Panc1 (cell line): Measurements from ENCODE around the gene AK2. TPM values are rescaled to one million over a fixed set of nuclear protein-coding genes. Genes with fewer than 3 reads are reported as not detected.
A peak's percentile ranks its signal among the peaks of the same experiment; 100 is the strongest.

Source experiments
- ATAC-seq: fragments of 200-7000 bp; cut with Tn5 transposase; 2 replicates; pipeline ENCODE4 v1.9.1; 2020; ENCODE audit warnings: mild to moderate bottlenecking, moderate library complexity
- BruUV-seq: library from RNA; stranded (reverse); fragments of 400-500 nt; replicated peaks from 2 replicates; lab custom pipeline; 2021; lab: Mats Ljungman, UMichigan
- CTCF ChIA-PET: fragments of 300-600 bp; sonication (Branson Sonifier 250); formaldehyde crosslinking; loops from one replicate; lab custom pipeline; 2022; ENCODE audit warnings: antibody characterized with exemption; lab: Charles Lee
- POLR2A ChIA-PET: fragments of 300-600 bp; sonication (Branson Sonifier 250); formaldehyde crosslinking; loops from one replicate; lab custom pipeline; 2022; ENCODE audit warnings: antibody characterized with exemption; lab: Charles Lee
- DNase-seq: peaks from one replicate; pipeline ENCODE4 v3.0.0-alpha.2; 2010; ENCODE audit warnings: low read depth, low spot score
- H3K27ac ChIP-seq: 2 replicates; pipeline ENCODE4 v1.5.1; 2011; ENCODE audit warnings: mild to moderate bottlenecking, low read length, inconsistent platforms
- H3K27me3 ChIP-seq: fragments of 200-500 bp; sonication (Bioruptor generic); 2 replicates; pipeline ENCODE4 v1.6.0; 2014; ENCODE audit warnings: low read length, inconsistent platforms; ENCODE audit not compliant: control insufficient read depth, insufficient read depth
- H3K36me3 ChIP-seq: fragments of 200-500 bp; sonication (Bioruptor generic); 2 replicates; pipeline ENCODE4 v1.5.1; 2014; ENCODE audit warnings: inconsistent platforms, mild to moderate bottlenecking, low read length, moderate library complexity; ENCODE audit not compliant: control insufficient read depth, insufficient read depth
- H3K4me1 ChIP-seq: 2 replicates; pipeline ENCODE4 v1.5.1; 2011; ENCODE audit warnings: inconsistent platforms, mild to moderate bottlenecking, low read length, moderate library complexity; ENCODE audit not compliant: control insufficient read depth, insufficient read depth
- H3K4me3 ChIP-seq, 2 experiments: 2 replicates each; pipeline ENCODE4 v1.5.1; 2011 to 2012; ENCODE audit warnings: low read depth in 2 of 2, low read length in 2 of 2, mild to moderate bottlenecking in 2 of 2, inconsistent platforms in 1 of 2, moderate library complexity in 1 of 2
- H3K9me3 ChIP-seq: fragments of 200-500 bp; sonication (Bioruptor generic); 2 replicates; pipeline ENCODE4 v1.5.1; 2014; ENCODE audit warnings: low read depth, mild to moderate bottlenecking, inconsistent platforms, low read length, moderate library complexity; ENCODE audit not compliant: control insufficient read depth, insufficient read depth
- POLR2AphosphoS5 ChIP-seq: IDR thresholded peaks from 2 replicates; pipeline ENCODE4 v1.6.1; 2012; ENCODE audit warnings: mild to moderate bottlenecking, low read depth, low read length, moderate library complexity
- SIN3A ChIP-seq: IDR thresholded peaks from 2 replicates; pipeline ENCODE4 v1.6.1; 2012; ENCODE audit warnings: low read depth, mild to moderate bottlenecking, low read length, moderate library complexity, borderline replicate concordance; ENCODE audit not compliant: insufficient read depth
- TCF7L2 ChIP-seq: IDR thresholded peaks from 2 replicates; pipeline ENCODE4 v1.6.1; 2011; ENCODE audit warnings: mild to moderate bottlenecking, low read depth, low read length, inconsistent platforms
- in situ Hi-C: cut with HindIII; loops from 2 replicates; pipeline ENCODE4 v1.10.0; 2016; ENCODE audit warnings: low sequenced_read_pairs, low pct_unique_long_range_greater_than_20kb
- intact Hi-C: fragments of 100-400 bp; cut with micrococcal nuclease; formaldehyde crosslinking; loops from one replicate; pipeline ENCODE4 v1.10.0; 2022; ENCODE audit not compliant: unreplicated experiment
- total RNA-seq: library from RNA; stranded (reverse); gene quantifications from one replicate; pipeline ENCODE4 v1.2.1, GENCODE V29; 2021; ENCODE audit not compliant: unreplicated experiment
- TF ChIP-seq, protein P1 (sequence below), 2 experiments: IDR thresholded peaks; 2 replicates each; pipeline ENCODE4 v1.6.1; 2011 to 2012; ENCODE audit warnings: low read depth in 2 of 2, control low read depth in 1 of 2, low read length in 1 of 2, mild to moderate bottlenecking in 1 of 2, moderate library complexity in 1 of 2; ENCODE audit not compliant: insufficient read depth in 1 of 2

AK2 gene
- total RNA-seq, 1 experiment from 2014 or later: 213 TPM

DNA sequence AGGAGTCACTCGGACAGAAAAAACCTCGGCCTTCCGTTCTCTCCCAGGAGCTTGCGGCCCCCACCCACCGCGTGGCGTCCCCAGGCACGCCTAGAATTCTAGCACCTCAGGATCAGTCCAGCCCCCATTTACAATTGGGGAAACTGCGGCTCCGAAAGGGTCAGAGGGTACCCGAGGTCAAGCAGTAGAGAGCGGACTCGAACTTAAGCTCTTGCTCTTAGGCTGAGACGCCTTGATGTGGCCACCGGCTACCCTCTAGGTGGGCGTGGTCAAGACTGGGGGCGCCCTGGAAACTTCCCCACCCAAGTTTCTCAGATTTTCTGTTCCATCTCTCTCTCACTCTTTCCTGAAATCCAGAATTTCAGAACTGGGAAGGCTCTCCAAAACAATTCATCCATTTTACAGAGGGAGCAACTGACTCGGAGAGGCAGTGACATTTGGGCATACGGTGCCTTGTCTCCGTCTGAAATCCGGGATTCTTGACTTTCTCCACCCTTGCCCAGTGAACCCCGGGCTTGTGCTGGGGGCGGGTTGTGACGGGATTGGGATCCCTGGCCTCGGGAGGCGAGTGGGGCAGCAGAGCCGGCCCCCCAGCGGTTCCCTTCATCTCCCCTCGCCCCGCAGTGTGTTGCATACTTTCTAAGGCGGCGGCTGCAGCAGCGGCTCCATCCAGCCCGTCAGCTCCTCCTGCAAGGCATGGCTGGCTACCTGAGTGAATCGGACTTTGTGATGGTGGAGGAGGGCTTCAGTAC is 45.0 kb upstream of the AK2 start:
- BruUV-seq: no TSS peak
- in situ Hi-C loops (no loop called here), intact Hi-C loops (loop anchor here (10.0 kb wide), 1 partner anchor 207 kb away; the partner anchor contains the start of gene FNDC5)
- Histone ChIP-seq H3K4me3 (peak overlapping the region; percentile 67 to 91), H3K27ac (no peak overlapping the region; the same call in 1 of the 2 replicates), H3K4me1 (peaks cover 5% of the 10 kb centered on the region; the same call in 1 of the 2 replicates), H3K27me3 (no peaks in the 10 kb centered on the region; the same call in 1 of the 2 replicates), H3K9me3 (no peaks in the 10 kb centered on the region), H3K36me3 (no peaks in the 10 kb centered on the region; the same call in 1 of the 2 replicates)
- DNase-seq (no peak), ATAC-seq (peak; percentile 22)
- ChIA-PET POLR2A (interaction anchor here (0.7 kb wide), 3 partner anchors 23 to 327 kb away, joined by 4 to 6 read pairs (median 4); no protein-coding TSS in a partner anchor), CTCF (interaction anchor here (0.6 kb wide), 1 partner anchor 744 kb away, joined by 6 read pairs; no protein-coding TSS in a partner anchor)
- TF ChIP-seq, protein P1, sequence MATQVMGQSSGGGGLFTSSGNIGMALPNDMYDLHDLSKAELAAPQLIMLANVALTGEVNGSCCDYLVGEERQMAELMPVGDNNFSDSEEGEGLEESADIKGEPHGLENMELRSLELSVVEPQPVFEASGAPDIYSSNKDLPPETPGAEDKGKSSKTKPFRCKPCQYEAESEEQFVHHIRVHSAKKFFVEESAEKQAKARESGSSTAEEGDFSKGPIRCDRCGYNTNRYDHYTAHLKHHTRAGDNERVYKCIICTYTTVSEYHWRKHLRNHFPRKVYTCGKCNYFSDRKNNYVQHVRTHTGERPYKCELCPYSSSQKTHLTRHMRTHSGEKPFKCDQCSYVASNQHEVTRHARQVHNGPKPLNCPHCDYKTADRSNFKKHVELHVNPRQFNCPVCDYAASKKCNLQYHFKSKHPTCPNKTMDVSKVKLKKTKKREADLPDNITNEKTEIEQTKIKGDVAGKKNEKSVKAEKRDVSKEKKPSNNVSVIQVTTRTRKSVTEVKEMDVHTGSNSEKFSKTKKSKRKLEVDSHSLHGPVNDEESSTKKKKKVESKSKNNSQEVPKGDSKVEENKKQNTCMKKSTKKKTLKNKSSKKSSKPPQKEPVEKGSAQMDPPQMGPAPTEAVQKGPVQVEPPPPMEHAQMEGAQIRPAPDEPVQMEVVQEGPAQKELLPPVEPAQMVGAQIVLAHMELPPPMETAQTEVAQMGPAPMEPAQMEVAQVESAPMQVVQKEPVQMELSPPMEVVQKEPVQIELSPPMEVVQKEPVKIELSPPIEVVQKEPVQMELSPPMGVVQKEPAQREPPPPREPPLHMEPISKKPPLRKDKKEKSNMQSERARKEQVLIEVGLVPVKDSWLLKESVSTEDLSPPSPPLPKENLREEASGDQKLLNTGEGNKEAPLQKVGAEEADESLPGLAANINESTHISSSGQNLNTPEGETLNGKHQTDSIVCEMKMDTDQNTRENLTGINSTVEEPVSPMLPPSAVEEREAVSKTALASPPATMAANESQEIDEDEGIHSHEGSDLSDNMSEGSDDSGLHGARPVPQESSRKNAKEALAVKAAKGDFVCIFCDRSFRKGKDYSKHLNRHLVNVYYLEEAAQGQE (IDR thresholded peaks at IDR 0.05; ENCODE audit: insufficient read depth in 1 of 2, low read depth in 2 of 2, low read length in 1 of 2): no peak
- peak; percentile 31; the same call in 1 of the 2 replicates for TF ChIP-seq TCF7L2

DNA sequence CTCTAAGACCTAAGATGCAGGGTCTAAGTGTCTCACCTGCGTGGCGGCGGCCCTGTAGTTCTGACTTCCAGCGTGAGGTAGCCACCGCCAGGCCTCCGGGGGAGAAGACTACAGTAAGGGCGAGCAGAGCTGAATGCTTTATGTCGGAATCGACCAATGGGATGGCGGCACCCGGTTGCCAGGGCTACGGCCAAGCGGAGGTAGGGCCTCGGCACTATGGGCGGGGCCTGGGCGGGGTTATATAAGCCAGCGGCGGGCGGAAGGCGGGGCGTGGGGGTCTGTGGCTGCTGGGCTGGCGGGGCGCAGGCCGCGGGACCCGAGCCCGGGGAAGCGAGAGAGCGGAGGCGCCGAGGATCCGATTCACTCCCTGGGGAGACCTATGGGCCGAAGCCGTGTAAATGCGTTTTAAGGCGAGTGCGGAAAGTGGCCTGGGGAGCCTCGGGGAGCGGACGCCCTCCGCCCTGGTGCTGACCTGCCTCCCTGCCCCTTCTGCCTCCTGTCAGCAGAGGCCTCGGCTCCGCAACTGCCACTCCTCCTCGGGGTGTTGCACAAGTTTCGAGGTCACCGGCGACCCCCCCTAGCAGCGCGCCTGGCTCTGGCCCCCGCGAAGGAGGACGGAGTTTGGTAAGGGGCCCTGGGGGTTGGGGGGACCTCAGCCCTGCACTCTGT is 44.3 kb upstream of the AK2 start, which contains the start of gene AZIN2:
Gene AZIN2 (plus strand): TSS at position 269 of the 669 bp plus-strand sequence. CDS start 1,097 bp downstream, outside the sequence.
- Histone ChIP-seq H3K4me1 (peaks cover 5% of the 10 kb centered on the region; the same call in 1 of the 2 replicates), H3K9me3 (no peaks in the 10 kb centered on the region)
- BruUV-seq: no TSS peak

More for the DNA sequence above, 44.3 kb upstream of the AK2 start, which contains the start of gene AZIN2:
- Histone ChIP-seq H3K27me3 (no peaks in the 10 kb centered on the region; the same call in 1 of the 2 replicates), H3K4me3 (peak within 1 kb of the TSS; percentile 67 to 91), H3K36me3 (no peaks in the 10 kb centered on the region; the same call in 1 of the 2 replicates), H3K27ac (peak within 1 kb of the TSS; percentile 76)
- CTCF ChIA-PET: no interaction called here
- peak; percentile 62 for DNase-seq
- in situ Hi-C loops (no loop called here), intact Hi-C loops (loop anchor here (10.0 kb wide), 1 partner anchor 206 kb away; the partner anchor contains the start of gene FNDC5)
- POLR2A ChIA-PET: no interaction called here
- TF ChIP-seq, protein P1 (IDR thresholded peaks at IDR 0.05; ENCODE audit: insufficient read depth in 1 of 2, low read depth in 2 of 2, low read length in 1 of 2): no peak
- peak; percentile 74 for TF ChIP-seq POLR2AphosphoS5
- peak; percentile 38; the same call in 1 of the 2 replicates for TF ChIP-seq SIN3A
- peak; percentile 98 for ATAC-seq
